Posterior cingulate gyrus (tissue), 11 donors: ENCODE data around the gene NEAT1.

Experiments used
- DNase-seq, 10 donors: peaks; one replicate each; pipeline versions ENCODE4 v3.0.0 to v3.0.0-alpha.2; 2020 to 2021; ENCODE audit warnings: mixed read lengths in 3 of 10
- intact Hi-C: fragments of 100-400 bp; cut with DNase I; formaldehyde crosslinking; loops from one replicate; pipeline ENCODE4 v1.15.1; 2023

NEAT1 gene

DNA sequence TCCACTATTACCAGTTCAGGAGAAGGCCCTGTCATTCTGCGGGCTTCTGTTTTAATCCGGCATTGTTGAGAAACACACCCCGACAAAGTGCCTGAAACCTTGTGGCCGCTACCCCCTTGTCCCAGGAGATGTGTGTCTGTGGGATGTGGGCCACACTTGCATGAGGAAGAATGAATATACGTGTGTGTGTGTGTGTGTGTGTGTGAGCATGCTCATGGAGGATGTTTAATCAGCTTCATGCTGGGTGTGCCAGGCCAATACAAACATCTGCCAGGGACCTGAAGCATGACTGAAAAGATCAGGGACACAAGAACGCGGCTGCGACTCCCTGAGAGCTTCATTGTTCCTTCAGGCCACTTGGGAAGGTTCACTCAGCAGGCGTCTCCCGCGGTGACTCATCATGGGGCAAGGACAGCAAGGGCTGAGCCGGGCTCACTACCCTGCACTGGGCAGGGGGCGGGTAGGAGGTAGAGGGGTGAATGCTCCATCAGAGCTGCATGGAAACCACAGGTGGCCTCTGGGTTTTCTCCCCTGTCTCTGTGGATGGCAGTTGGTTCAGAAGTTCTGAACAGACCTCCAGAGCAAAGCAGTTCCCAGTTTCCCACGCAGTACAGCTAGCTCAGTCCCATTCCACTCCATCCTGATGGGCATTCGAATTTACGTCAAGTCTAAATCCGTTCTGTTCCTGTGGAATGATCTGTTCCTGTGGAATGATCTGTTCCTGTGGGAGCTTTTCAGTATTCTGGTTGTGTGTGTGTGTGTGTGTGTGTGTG is 69.2 kb downstream of the NEAT1 start:
- DNase-seq: peak in 7 of 10 donors; percentile 57 to 94 (median 76)
- intact Hi-C loops: no loop called here

DNA sequence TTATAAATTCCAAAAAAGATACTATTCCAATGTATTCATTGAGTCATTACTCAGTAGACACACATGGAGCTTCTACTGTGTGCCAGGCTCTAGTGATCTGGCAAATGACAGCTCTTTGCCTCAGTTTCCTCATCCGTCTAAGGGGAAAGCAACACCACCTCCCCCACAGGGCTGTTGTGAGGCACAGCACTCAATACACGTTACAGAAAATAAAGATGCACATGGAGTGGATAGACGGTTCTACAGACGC is 69.7 kb downstream of the NEAT1 start:
- no peak for DNase-seq
- intact Hi-C loops: no loop called here

DNA sequence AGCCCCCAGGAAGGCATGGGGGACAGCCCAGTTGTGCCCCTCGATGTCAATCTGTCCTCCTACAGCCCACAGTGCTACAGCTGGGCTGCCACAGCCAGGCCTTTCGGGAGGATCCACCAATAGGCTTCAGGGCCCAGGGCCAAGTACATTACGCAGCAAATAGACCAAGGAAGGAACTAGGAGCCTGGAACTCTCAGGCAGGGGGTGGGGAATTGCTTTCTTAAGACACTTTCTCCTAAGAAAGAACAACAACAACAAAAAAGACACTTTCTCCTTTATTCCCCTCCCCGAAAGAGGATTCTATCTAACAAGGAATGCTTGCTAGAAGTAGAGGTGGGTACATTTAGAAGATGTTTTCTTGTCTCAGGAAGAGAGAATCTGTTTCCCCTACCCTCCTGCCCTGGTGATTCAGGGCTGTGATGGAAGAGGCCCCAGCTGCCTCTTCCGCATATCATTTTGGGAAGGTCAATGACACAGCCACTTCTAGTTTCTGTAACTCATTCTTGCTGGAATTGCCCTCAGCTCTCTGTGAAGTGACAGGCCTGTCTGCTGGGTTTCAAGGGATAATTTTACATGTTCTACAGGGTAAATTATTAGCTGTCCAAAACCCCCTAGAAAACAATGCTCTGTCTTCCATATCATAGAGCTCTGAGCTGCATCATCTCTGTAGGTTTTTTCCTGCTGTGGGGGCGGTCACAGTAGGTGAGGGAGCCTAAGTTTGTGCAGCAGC is 70.2 kb downstream of the NEAT1 start:
- peak in 8 of 10 donors; percentile 53 to 94 (median 72) for DNase-seq
- intact Hi-C loops: no loop called here

DNA sequence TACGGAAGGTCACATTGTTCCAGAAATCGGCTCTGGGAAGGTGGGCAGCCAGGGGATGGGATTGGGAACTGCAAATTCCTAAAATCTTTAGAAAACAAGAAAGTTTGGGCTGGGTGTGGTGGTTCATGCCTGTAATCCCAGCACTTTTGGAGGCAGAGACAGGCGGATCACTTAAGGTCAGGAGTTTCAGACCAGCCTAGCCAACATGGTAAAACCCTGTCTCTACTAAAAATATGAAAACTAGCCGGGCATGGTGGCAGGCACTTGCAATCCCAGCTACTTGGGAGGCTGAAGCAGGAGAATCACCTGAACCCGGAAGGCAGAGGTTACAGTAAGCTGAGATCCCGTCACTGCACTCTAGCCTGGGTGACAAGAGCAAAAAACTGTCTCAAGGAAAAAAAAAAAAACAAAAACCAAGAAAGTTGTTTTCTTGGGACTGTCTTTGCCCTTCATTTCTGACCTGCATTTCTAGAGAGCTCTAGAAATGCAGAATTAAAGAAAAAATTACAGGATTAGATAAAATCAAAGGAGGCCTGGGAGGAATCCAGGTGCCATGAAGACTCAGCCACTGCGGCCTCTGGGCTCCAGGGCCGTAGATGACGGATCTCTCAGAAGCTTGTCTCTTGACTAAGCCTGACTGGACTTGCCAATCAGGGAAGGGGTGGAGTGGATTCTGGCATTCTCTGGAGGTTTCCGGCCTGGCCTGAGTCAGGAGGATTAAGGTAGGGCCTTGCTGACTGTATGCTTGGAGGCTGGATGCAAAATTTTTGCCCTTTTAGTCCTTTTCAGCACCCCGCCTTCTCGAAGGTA is 71.0 kb downstream of the NEAT1 start:
- peak in 4 of 10 donors; percentile 48 to 87 (median 61) for DNase-seq
- intact Hi-C loops: no loop called here
